ENCODE results near the gene KIAA1217.

Gene KIAA1217

GRCh38 chr10:24541239-24541753, 332.4 kb downstream of the KIAA1217 start:
- DNase-seq = no peak

DNA sequence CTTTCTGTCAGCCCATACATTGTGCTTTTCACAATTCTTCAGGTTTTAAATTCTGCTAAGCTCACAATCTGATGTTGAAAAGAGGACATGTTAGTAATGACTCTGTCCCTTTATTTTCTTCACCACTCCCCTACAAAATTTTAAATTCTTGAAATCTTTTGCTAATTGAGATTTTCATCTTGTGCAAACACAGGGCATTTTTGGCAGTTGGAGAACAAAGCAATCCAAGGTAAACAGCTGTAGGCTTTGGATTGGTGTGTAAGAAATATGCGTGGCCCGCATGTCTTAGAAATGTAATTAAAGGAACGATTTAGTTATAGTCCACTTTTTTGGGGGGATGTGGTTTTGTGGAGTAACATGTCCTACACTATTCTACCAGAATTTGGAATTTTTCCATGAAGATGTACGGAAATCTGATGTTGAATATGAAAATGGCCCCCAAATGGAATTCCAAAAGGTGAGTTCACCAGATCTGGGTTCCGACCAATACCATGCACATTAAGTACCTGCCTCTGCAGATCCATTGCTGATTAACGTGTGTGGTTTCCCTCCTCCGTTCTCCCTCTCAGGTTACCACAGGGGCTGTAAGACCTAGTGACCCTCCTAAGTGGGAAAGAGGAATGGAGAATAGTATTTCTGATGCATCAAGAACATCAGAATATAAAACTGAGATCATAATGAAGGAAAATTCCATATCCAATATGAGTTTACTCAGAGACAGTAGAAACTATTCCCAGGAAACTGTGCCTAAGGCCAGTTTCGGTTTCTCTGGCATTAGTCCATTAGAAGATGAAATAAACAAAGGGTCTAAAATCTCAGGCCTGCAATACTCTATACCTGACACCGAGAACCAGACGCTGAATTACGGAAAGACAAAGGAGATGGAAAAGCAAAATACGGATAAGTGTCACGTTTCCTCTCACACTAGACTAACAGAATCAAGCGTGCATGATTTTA, 333.7 kb downstream of the KIAA1217 start:
- DNase-seq = no peak

- no peak for DNase-seq
Observed at GRCh38 chr10:24544776-24545175, 335.8 kb downstream of the KIAA1217 start.

GRCh38 chr10:24545585-24545984, 336.6 kb downstream of the KIAA1217 start:
- no peak for DNase-seq

GRCh38 chr10:24550680-24551079, 341.7 kb downstream of the KIAA1217 start:
- DNase-seq = no peak

DNA sequence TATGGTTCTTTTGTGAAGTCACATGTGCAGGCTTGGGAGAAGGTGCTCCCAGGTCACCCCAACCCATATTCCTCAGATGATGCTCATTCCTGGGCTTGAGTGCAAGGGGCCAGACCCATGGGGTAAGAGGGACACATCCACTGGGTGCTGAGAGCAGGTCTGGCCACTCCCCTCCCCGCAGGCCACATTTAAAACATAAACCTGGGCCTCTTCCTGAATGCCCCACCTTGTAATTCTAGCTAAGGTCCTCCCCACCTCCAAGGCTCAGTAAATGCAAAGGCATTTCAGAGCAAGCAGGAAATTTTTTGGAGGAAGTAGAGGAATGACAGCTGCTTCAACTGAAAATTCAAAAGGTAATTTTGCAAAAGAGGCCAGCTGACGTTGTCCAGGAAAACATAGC, 342.2 kb downstream of the KIAA1217 start:
- no peak for DNase-seq

DNA sequence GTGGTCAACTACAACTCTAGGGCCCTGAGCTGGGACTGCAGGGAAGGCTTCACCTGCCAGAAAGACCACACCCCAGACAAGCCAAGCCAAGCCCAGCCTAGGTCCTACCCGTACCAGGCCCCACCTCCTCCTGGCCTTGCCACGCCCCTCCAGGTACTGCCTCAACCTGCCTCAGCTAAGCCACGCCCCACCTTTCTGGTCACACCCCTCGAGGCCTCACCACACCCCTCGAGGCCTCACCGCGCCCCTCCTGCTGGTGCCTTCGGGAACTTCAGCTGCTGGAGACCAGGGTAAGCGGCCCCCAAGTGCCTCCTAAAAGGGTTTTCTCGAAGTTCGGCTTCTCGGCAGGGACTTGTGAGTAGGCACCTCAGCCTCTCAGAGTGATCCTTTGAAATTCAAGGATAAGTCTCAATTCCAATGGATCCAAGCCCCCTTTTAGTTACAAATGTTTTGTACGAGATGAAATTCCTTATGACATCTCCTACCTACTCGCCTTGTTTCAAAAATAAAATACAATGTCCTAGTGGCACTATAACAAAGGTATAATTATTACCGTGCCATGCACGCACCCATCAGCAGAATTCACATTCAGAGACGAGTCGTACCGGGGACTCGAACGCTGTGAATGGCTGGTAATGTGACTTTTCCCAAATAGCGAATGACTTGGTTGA, 343.5 kb downstream of the KIAA1217 start:
- DNase-seq = no peak

- DNase-seq = no peak
Observed at GRCh38 chr10:24553051-24553612, 344.2 kb downstream of the KIAA1217 start.

GRCh38 chr10:24554036-24554435, 345.1 kb downstream of the KIAA1217 start:
- no peak for DNase-seq

- no peak for DNase-seq
Observed at GRCh38 chr10:24556126-24556749, 347.3 kb downstream of the KIAA1217 start.

- peak in 11 of 56 donors; percentile 6 to 53 (median 17) for DNase-seq
Observed at GRCh38 chr10:24556750-24557742, 348.1 kb downstream of the KIAA1217 start.

GRCh38 chr10:24561453-24561852, 352.5 kb downstream of the KIAA1217 start:
- no peak for DNase-seq

GRCh38 chr10:24568042-24568441, 359.1 kb downstream of the KIAA1217 start:
- DNase-seq = no peak

DNA sequence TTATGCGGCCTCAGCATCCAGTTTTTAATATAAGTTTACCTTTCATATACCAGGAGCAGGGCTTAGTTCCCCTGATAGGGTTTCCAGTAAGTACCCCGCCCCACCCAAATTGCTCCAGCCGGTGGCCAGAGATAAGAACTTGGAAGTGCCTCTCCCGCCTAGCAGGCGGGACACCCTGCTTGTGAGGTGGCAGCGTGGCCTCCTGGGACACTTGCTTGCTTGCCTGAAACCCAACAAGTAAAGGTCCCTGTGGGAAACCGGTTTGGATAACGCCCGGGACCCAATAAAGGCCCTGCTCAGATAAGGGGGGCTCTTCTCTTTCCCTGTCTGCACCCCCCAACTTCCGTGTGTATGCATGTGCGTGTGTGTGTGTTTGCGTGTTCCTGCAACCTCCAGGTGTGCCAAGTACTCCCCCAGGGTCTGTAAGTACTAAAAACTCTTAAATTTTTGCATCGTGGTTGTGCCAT, 360.4 kb downstream of the KIAA1217 start:
- no peak for DNase-seq

GRCh38 chr10:24569828-24570657, 361.1 kb downstream of the KIAA1217 start:
- DNase-seq = no peak

DNA sequence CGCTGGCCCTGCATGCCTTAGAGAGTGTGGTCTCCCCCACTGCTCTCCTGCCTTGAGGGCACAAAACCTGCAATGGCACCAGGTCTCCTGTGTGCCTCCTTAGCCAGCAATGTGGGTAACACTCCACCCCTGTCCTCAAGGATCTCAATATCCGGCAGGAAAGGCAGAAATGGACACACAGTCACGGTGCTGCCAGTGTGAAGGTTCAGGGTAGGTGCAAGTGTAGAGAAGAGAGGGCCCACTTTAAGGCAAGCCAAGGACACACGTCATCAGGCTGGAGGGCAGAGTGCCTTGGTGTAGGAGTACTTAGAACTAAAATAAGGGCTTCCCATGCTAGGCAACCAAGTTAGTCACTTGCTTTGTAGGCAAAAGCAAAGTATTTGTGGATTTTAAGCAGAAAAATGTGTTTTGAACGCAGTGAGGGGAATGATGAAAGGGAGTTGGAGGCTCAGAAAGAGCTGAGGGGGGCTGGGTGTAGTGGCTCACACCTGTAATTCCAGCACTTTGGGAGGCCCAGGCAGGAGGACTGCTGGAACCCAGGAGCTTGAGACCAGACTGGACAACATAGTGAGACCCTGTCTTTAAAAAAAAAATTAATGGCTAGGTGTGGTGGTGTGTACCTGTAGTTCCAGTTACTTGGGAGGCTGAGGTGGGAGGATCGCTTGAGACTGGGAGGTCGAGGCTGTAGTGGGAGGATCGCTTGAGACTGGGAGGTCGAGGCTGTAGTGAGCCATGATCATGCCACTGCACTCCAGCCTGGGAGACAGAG, 361.9 kb downstream of the KIAA1217 start:
- DNase-seq = peak in 2 of 56 donors; percentile 15 to 28

- no peak for DNase-seq
Observed at GRCh38 chr10:24571870-24572450, 363.0 kb downstream of the KIAA1217 start.

DNA sequence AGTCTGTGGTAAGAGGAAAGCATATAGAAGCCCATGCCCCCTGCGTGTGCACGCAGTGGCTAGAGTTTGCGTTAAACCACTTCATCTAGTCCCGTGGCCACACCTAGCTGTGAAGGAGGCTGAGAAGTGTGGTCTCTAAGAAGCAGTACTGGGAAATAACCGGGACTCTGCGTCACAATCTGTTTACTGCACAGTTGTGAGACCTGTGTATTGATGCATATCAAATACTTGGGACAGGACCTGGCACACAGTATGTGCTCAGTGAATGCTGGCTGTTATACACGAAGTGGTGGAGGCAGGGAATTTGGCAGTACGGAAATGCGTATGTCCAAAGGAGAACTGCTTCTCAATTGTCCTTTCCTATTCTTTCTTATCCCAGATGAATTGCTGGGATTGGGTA, 365.2 kb downstream of the KIAA1217 start:
- no peak for DNase-seq

All from nucleus accumbens (tissue), 56 donors.